ENCODE measurements around the gene PODXL2.

PODXL2 gene

GRCh38 chr3:127712461-127712860 lies 83.5 kb downstream of the PODXL2 start:
- DNase-seq (no peak), ATAC-seq (no peak)
- Mint-ChIP-seq H3K4me1 (no peaks in the 10 kb centered on the region), H3K36me3 (ENCODE audit: low read depth) (no peaks in the 10 kb centered on the region), H3K9me3 (no peaks in the 10 kb centered on the region), H3K4me3 (no peak overlapping the region), H3K27me3 (no peaks in the 10 kb centered on the region), H3K27ac (no peak overlapping the region)

- no peaks in the 10 kb centered on the region for H3K36me3 Mint-ChIP-seq (ENCODE audit: low read depth)
- ATAC-seq (no peak), DNase-seq (no peak)
- H3K27me3 Mint-ChIP-seq: no peaks in the 10 kb centered on the region
- no peak overlapping the region for H3K4me3 Mint-ChIP-seq
- H3K9me3 Mint-ChIP-seq: no peaks in the 10 kb centered on the region
- H3K27ac Mint-ChIP-seq: no peak overlapping the region
- no peaks in the 10 kb centered on the region for H3K4me1 Mint-ChIP-seq
Observed at GRCh38 chr3:127712881-127713771, 84.1 kb downstream of the PODXL2 start.

GRCh38 chr3:127714125-127714571 lies 85.2 kb downstream of the PODXL2 start:
- Mint-ChIP-seq H3K36me3 (ENCODE audit: low read depth) (no peaks in the 10 kb centered on the region), H3K4me3 (no peak overlapping the region), H3K9me3 (no peaks in the 10 kb centered on the region), H3K27me3 (peaks cover 1% of the 10 kb centered on the region), H3K4me1 (no peaks in the 10 kb centered on the region), H3K27ac (no peak overlapping the region)
- DNase-seq (no peak), ATAC-seq (no peak)

- no peak for DNase-seq
Observed at GRCh38 chr3:127714866-127715265, 85.9 kb downstream of the PODXL2 start.

GRCh38 chr3:127715532-127715931 lies 86.5 kb downstream of the PODXL2 start:
- Mint-ChIP-seq H3K27me3 (peaks cover 1% of the 10 kb centered on the region), H3K27ac (no peak overlapping the region), H3K9me3 (no peaks in the 10 kb centered on the region), H3K4me1 (no peaks in the 10 kb centered on the region), H3K36me3 (ENCODE audit: low read depth) (no peaks in the 10 kb centered on the region), H3K4me3 (no peak overlapping the region)
- no peak for DNase-seq
- ATAC-seq: no peak

More at GRCh38 chr3:127714866-127715265, 85.9 kb downstream of the PODXL2 start:
- no peaks in the 10 kb centered on the region for H3K36me3 Mint-ChIP-seq (ENCODE audit: low read depth)
- no peaks in the 10 kb centered on the region for H3K9me3 Mint-ChIP-seq
- H3K27ac Mint-ChIP-seq: no peak overlapping the region
- no peak for ATAC-seq
- H3K4me3 Mint-ChIP-seq: no peak overlapping the region
- H3K4me1 Mint-ChIP-seq: no peaks in the 10 kb centered on the region
- peaks cover 1% of the 10 kb centered on the region for H3K27me3 Mint-ChIP-seq

- peaks cover 1% of the 10 kb centered on the region for H3K27me3 Mint-ChIP-seq
- no peak overlapping the region for H3K4me3 Mint-ChIP-seq
- H3K27ac Mint-ChIP-seq: no peak overlapping the region
- no peak for ATAC-seq
- H3K4me1 Mint-ChIP-seq: no peaks in the 10 kb centered on the region
- DNase-seq: no peak
- H3K36me3 Mint-ChIP-seq (ENCODE audit: low read depth): no peaks in the 10 kb centered on the region
- H3K9me3 Mint-ChIP-seq: no peaks in the 10 kb centered on the region
Observed at GRCh38 chr3:127716384-127716783, 87.4 kb downstream of the PODXL2 start.

- Mint-ChIP-seq H3K9me3 (no peaks in the 10 kb centered on the region), H3K36me3 (ENCODE audit: low read depth) (no peaks in the 10 kb centered on the region), H3K27ac (no peak overlapping the region), H3K4me1 (no peaks in the 10 kb centered on the region), H3K4me3 (no peak overlapping the region), H3K27me3 (peaks cover 1% of the 10 kb centered on the region)
- ATAC-seq: no peak
- DNase-seq: no peak
Observed at GRCh38 chr3:127717357-127718244, 88.6 kb downstream of the PODXL2 start.

GRCh38 chr3:127718245-127718915 lies 89.4 kb downstream of the PODXL2 start:
- ATAC-seq (no peak), DNase-seq (no peak)
- Mint-ChIP-seq H3K36me3 (ENCODE audit: low read depth) (no peaks in the 10 kb centered on the region), H3K27me3 (peaks cover 1% of the 10 kb centered on the region), H3K9me3 (no peaks in the 10 kb centered on the region), H3K4me1 (no peaks in the 10 kb centered on the region), H3K27ac (no peak overlapping the region), H3K4me3 (no peak overlapping the region)

- Mint-ChIP-seq H3K27ac (no peak overlapping the region), H3K27me3 (peaks cover 1% of the 10 kb centered on the region), H3K4me1 (no peaks in the 10 kb centered on the region), H3K4me3 (no peak overlapping the region), H3K9me3 (no peaks in the 10 kb centered on the region), H3K36me3 (ENCODE audit: low read depth) (no peaks in the 10 kb centered on the region)
- no peak for DNase-seq
- ATAC-seq: no peak
Observed at GRCh38 chr3:127718916-127719290, 89.9 kb downstream of the PODXL2 start.

GRCh38 chr3:127719369-127719768 lies 90.4 kb downstream of the PODXL2 start:
- H3K27ac Mint-ChIP-seq: no peak overlapping the region

GRCh38 chr3:127720161-127720823 lies 91.3 kb downstream of the PODXL2 start:
- DNase-seq: no peak
- no peak for ATAC-seq

More at GRCh38 chr3:127719369-127719768, 90.4 kb downstream of the PODXL2 start:
- H3K4me1 Mint-ChIP-seq: no peaks in the 10 kb centered on the region
- H3K4me3 Mint-ChIP-seq: no peak overlapping the region
- peaks cover 1% of the 10 kb centered on the region for H3K27me3 Mint-ChIP-seq
- DNase-seq (no peak), ATAC-seq (no peak)
- H3K9me3 Mint-ChIP-seq: no peaks in the 10 kb centered on the region
- H3K36me3 Mint-ChIP-seq (ENCODE audit: low read depth): no peaks in the 10 kb centered on the region

GRCh38 chr3:127720985-127721935 lies 92.3 kb downstream of the PODXL2 start:
- no peaks in the 10 kb centered on the region for H3K4me1 Mint-ChIP-seq
- DNase-seq (no peak), ATAC-seq (no peak)
- no peak overlapping the region for H3K4me3 Mint-ChIP-seq
- H3K36me3 Mint-ChIP-seq (ENCODE audit: low read depth): no peaks in the 10 kb centered on the region
- H3K27me3 Mint-ChIP-seq: peaks cover 1% of the 10 kb centered on the region
- H3K9me3 Mint-ChIP-seq: no peaks in the 10 kb centered on the region
- H3K27ac Mint-ChIP-seq: no peak overlapping the region

More at GRCh38 chr3:127720161-127720823, 91.3 kb downstream of the PODXL2 start:
- Mint-ChIP-seq H3K27ac (no peak overlapping the region), H3K27me3 (peaks cover 1% of the 10 kb centered on the region), H3K36me3 (ENCODE audit: low read depth) (no peaks in the 10 kb centered on the region), H3K4me3 (no peak overlapping the region), H3K9me3 (no peaks in the 10 kb centered on the region), H3K4me1 (no peaks in the 10 kb centered on the region)

- H3K9me3 Mint-ChIP-seq: no peaks in the 10 kb centered on the region
- H3K36me3 Mint-ChIP-seq (ENCODE audit: low read depth): no peaks in the 10 kb centered on the region
- no peak overlapping the region for H3K4me3 Mint-ChIP-seq
- DNase-seq: no peak
- peaks cover 1% of the 10 kb centered on the region for H3K27me3 Mint-ChIP-seq
- no peak overlapping the region for H3K27ac Mint-ChIP-seq
- ATAC-seq: no peak
- H3K4me1 Mint-ChIP-seq: no peaks in the 10 kb centered on the region
Observed at GRCh38 chr3:127722091-127722784, 93.3 kb downstream of the PODXL2 start.
